A549 (cell line): ENCODE data around the gene IDUA. TPM values are rescaled to one million over a fixed set of nuclear protein-coding genes. Genes with fewer than 3 reads are reported as not detected.
A peak's percentile ranks its signal among the peaks of the same experiment; 100 is the strongest.

Experiments
- ATAC-seq, 2 experiments: fragments of 200-7000 bp in 1 of 2; fragments of >200 bp in 1 of 2; cut with Nextera tagmentation in 1 of 2; cut with Tn5 transposase in 1 of 2; 3 replicates each; pipeline versions ENCODE4 v1.8.0 to v1.9.1; 2018 to 2020; ENCODE audit warnings: mild to moderate bottlenecking in 1 of 2, moderate library complexity in 1 of 2
- CTCF ChIA-PET: fragments of 300-600 bp; sonication (Branson Sonifier 250); formaldehyde crosslinking; extraction: SDS; loops from one replicate; lab custom pipeline; 2021; ENCODE audit warnings: antibody characterized with exemption, inconsistent platforms; lab: Yijun Ruan, JAX
- POLR2A ChIA-PET: fragments of 350-600 bp; formaldehyde crosslinking; extraction: SDS; loops from one replicate; lab custom pipeline; 2021; ENCODE audit warnings: antibody characterized with exemption, inconsistent platforms; lab: Yijun Ruan, JAX
- DNase-seq, 2 experiments: peaks; one replicate each; pipeline versions ENCODE4 v3.0.0 to v3.0.0-alpha.2; 2011 to 2016; ENCODE audit warnings: low read depth in 1 of 2, low spot score in 1 of 2
- FAIRE-seq: peaks from 2 replicates; lab custom pipeline; 2011; peaks lifted over from hg19 to GRCh38; lab: Jason Lieb, UNC
- H3K27ac ChIP-seq, 2 experiments: fragments of >200 bp; sonication (Bioruptor Twin); formaldehyde crosslinking; 3 replicates each; pipeline ENCODE4 v1.5.1; 2016 to 2017
- H3K4me1 ChIP-seq: fragments of >200 bp; sonication (Bioruptor Twin); formaldehyde crosslinking; 3 replicates; pipeline ENCODE4 v1.6.1; 2016
- H3K4me2 ChIP-seq: fragments of >200 bp; sonication (Bioruptor Twin); formaldehyde crosslinking; 3 replicates; pipeline ENCODE4 v1.6.1; 2016
- H3K4me3 ChIP-seq: fragments of >200 bp; sonication (Bioruptor Twin); formaldehyde crosslinking; 3 replicates; pipeline ENCODE4 v1.5.1; 2016
- H3K9me3 ChIP-seq: fragments of >200 bp; sonication (Bioruptor Twin); formaldehyde crosslinking; 3 replicates; pipeline ENCODE4 v1.6.1; 2016
- BCL3 ChIP-seq: fragments of >200 bp; sonication (Bioruptor Twin); formaldehyde crosslinking; IDR thresholded peaks from 3 replicates; pipeline ENCODE4 v1.6.1; 2016
- CHD2 ChIP-seq: fragments of 150-350 bp; IDR thresholded peaks from 2 replicates; pipeline ENCODE4 v1.6.1; 2014; ENCODE audit warnings: low read length; ENCODE audit not compliant: partially characterized antibody
- CTCF ChIP-seq: fragments of >200 bp; sonication (Bioruptor Twin); formaldehyde crosslinking; IDR thresholded peaks from 3 replicates; pipeline ENCODE4 v1.5.1; 2016
- EHF ChIP-seq: fragments of 250-450 bp; sonication (Bioruptor Pico); IDR thresholded peaks from 2 replicates; pipeline ENCODE4 v1.5.0; 2020; ENCODE audit warnings: mild to moderate bottlenecking
- EP300 ChIP-seq, 2 experiments: fragments of >200 bp; sonication (Bioruptor Twin); formaldehyde crosslinking; IDR thresholded peaks; 2 replicates in 1 of 2; 3 replicates in 1 of 2; pipeline ENCODE4 v1.6.1; 2016 to 2017
- ESRRA ChIP-seq: fragments of 150-350 bp; IDR thresholded peaks from 2 replicates; pipeline ENCODE4 v1.6.1; 2014; ENCODE audit warnings: mild to moderate bottlenecking, low read length, borderline replicate concordance
- FOSB ChIP-seq: fragments of 250-450 bp; sonication (Bioruptor Pico); IDR thresholded peaks from 2 replicates; pipeline ENCODE4 v1.5.0; 2020; ENCODE audit warnings: mild to moderate bottlenecking, moderate library complexity
- FOSL2 ChIP-seq, 2 experiments: fragments of 450-650 bp in 1 of 2; fragments of >200 bp in 1 of 2; sonication (Bioruptor Twin) in 1 of 2; formaldehyde crosslinking; IDR thresholded peaks; 2 replicates each; pipeline versions ENCODE4 v1.5.0 to v1.6.1; 2016 to 2020; ENCODE audit warnings: mild to moderate bottlenecking in 1 of 2, moderate library complexity in 1 of 2
- HDAC2 ChIP-seq: fragments of 200-600 bp; sonication (generic); IDR thresholded peaks from 2 replicates; pipeline ENCODE4 v1.6.1; 2016
- HEYL ChIP-seq: fragments of 250-450 bp; sonication (Bioruptor Pico); IDR thresholded peaks from 2 replicates; pipeline ENCODE4 v1.8.0; 2021; ENCODE audit warnings: mild to moderate bottlenecking, moderate library complexity
- HOXA7 ChIP-seq: fragments of 250-450 bp; sonication (Bioruptor Pico); IDR thresholded peaks from 2 replicates; pipeline ENCODE4 v1.5.0; 2020; ENCODE audit warnings: mild to moderate bottlenecking, moderate library complexity
- HOXB13 ChIP-seq: fragments of 250-450 bp; sonication (Bioruptor Pico); IDR thresholded peaks from 2 replicates; pipeline ENCODE4 v1.5.0; 2020; ENCODE audit warnings: low read depth, mild to moderate bottlenecking, moderate library complexity
- HOXB5 ChIP-seq: fragments of 250-450 bp; sonication (Bioruptor Pico); IDR thresholded peaks from 2 replicates; pipeline ENCODE4 v1.5.0; 2020; ENCODE audit warnings: mild to moderate bottlenecking, moderate library complexity
- JUNB ChIP-seq: fragments of >200 bp; sonication (Bioruptor Twin); formaldehyde crosslinking; IDR thresholded peaks from 2 replicates; pipeline ENCODE4 v1.6.1; 2016
- KDM1A ChIP-seq: fragments of 200-600 bp; sonication (generic); IDR thresholded peaks from 2 replicates; pipeline ENCODE4 v1.6.1; 2016; ENCODE audit warnings: low read depth, mild to moderate bottlenecking
- MYC ChIP-seq: IDR thresholded peaks from 2 replicates; pipeline ENCODE4 v1.6.1; 2012; ENCODE audit warnings: mild to moderate bottlenecking, inconsistent platforms, low read length, improper control_type of control experiment, borderline replicate concordance
- NPAS2 ChIP-seq: fragments of 250-450 bp; sonication (Bioruptor Pico); IDR thresholded peaks from 2 replicates; pipeline ENCODE4 v1.8.0; 2022; ENCODE audit warnings: mild to moderate bottlenecking, moderate library complexity, borderline replicate concordance
- PHF8 ChIP-seq: fragments of 200-600 bp; sonication (generic); IDR thresholded peaks from 2 replicates; pipeline ENCODE4 v1.6.1; 2016; ENCODE audit warnings: low read depth, mild to moderate bottlenecking, antibody characterized with exemption, moderate library complexity, borderline replicate concordance
- RCOR1 ChIP-seq: fragments of 150-350 bp; IDR thresholded peaks from 2 replicates; pipeline ENCODE4 v1.6.1; 2014; ENCODE audit warnings: antibody characterized with exemption, low read length, low read depth
- RFX5 ChIP-seq: fragments of 450-650 bp; IDR thresholded peaks from 2 replicates; pipeline ENCODE4 v1.7.1; 2014; ENCODE audit warnings: antibody characterized with exemption, mild to moderate bottlenecking, moderate library complexity
- TP53 ChIP-seq: fragments of 250-450 bp; sonication (Bioruptor Pico); IDR thresholded peaks from 2 replicates; pipeline ENCODE4 v1.5.0; 2021; ENCODE audit warnings: mild to moderate bottlenecking, moderate library complexity
- USF2 ChIP-seq: fragments of 450-650 bp; IDR thresholded peaks from 2 replicates; pipeline ENCODE4 v1.6.1; 2014; ENCODE audit warnings: antibody characterized with exemption
- ZFP36 ChIP-seq: fragments of 450-650 bp; IDR thresholded peaks from 2 replicates; pipeline ENCODE4 v1.6.1; 2014; ENCODE audit warnings: borderline replicate concordance; ENCODE audit not compliant: partially characterized antibody
- WGBS: methylation state at CpG from one replicate; pipeline ENCODE4 v1.1.6; 2017; ENCODE audit errors: missing lambda C conversion rate; 5-methylcytosine and 5-hydroxymethylcytosine counted together
- polyA plus RNA-seq, 4 experiments: library from polyadenylated mRNA; depleted of rRNA in 3 of 4; stranded (reverse); fragments of >200 nt; fragmentation: RNase III in 1 of 4; extraction: RNeasy Plus Mini Kit Qiagen cat#74134 plus additional on column Dnase treatment in 1 of 4; gene quantifications; 2 replicates in 3 of 4; 3 replicates in 1 of 4; pipeline ENCODE4 v1.2.3, GENCODE V29; 2011 to 2017

The IDUA gene
- polyA plus RNA-seq, 2 of the 4 experiments (the other 2 are of a cell fraction): 3.1 to 19.4 TPM

GRCh38 chr4:1044469-1045192 lies 57.8 kb downstream of the IDUA start:
- H3K4me2 ChIP-seq: peak overlapping the region; percentile 68
- FAIRE-seq (no peak), ATAC-seq (no peak), DNase-seq (no peak)
- H3K9me3 ChIP-seq: no peaks in the 10 kb centered on the region
- H3K27ac ChIP-seq: peak overlapping the region; percentile 82 to 99
- ChIA-PET CTCF (interaction anchor here (1.2 kb wide), 1 partner anchor 122 kb away, joined by 4 read pairs; no protein-coding TSS in a partner anchor), POLR2A (no interaction called here)
- H3K4me3 ChIP-seq: no peak overlapping the region
- no peak for TF ChIP-seq HEYL
- TF ChIP-seq MYC: no peak
- TF ChIP-seq EHF (CRISPR knock-in tag): no peak
- TF ChIP-seq HOXB5 (CRISPR knock-in tag): no peak
- no peak for TF ChIP-seq TP53 (CRISPR knock-in tag)
- peaks cover 54% of the 10 kb centered on the region for H3K4me1 ChIP-seq
- WGBS: 92% methylated on average over 6 of the region's 12 CpGs

GRCh38 chr4:1045193-1045594 lies 58.4 kb downstream of the IDUA start:
- H3K4me2 ChIP-seq: no peak overlapping the region; the same call in 2 of the 3 replicates
- DNase-seq (no peak), FAIRE-seq (no peak), ATAC-seq (no peak)
- H3K9me3 ChIP-seq: no peaks in the 10 kb centered on the region
- peaks cover 49% of the 10 kb centered on the region for H3K4me1 ChIP-seq
- H3K4me3 ChIP-seq: no peak overlapping the region
- ChIA-PET CTCF (no interaction called here), POLR2A (no interaction called here)
- 92% methylated on average over 10 of the region's 14 CpGs for WGBS
- H3K27ac ChIP-seq: peak overlapping the region; percentile 82 to 99; a peak in 5 of 6 replicates
- TF ChIP-seq RFX5: no peak
- TF ChIP-seq FOSL2 (IDR thresholded peaks at IDR 0.05): no peak
- no peak for TF ChIP-seq FOSL2 (CRISPR knock-in tag; IDR thresholded peaks at IDR 0.05)
- TF ChIP-seq NPAS2 (CRISPR knock-in tag): no peak
- no peak for TF ChIP-seq ESRRA
- TF ChIP-seq PHF8: no peak
- no peak for TF ChIP-seq CHD2
- TF ChIP-seq CTCF: no peak
- TF ChIP-seq EP300 (IDR thresholded peaks at IDR 0.05): no peak
- TF ChIP-seq KDM1A: no peak
- TF ChIP-seq JUNB: no peak
- TF ChIP-seq RCOR1: no peak
- no peak for TF ChIP-seq HOXA7 (CRISPR knock-in tag)
- no peak for TF ChIP-seq HOXB13 (CRISPR knock-in tag)
- no peak for TF ChIP-seq BCL3
- no peak for TF ChIP-seq FOSB (CRISPR knock-in tag)
- TF ChIP-seq HEYL: no peak
- TF ChIP-seq HDAC2: no peak
- TF ChIP-seq ZFP36: no peak
- TF ChIP-seq USF2: no peak
- TF ChIP-seq, all 56 proteins: peak for 0
